IPS-20b (cell line): ENCODE data around the gene DUOX2.
"Not testable (repeated sequence)": the region's sequence is repeated elsewhere in the genome, so short reads cannot be mapped to it uniquely, and the experiment has no call there.

Source experiments
- H3K27ac ChIP-seq: one replicate; pipeline ENCODE4 v1.5.1; 2013; ENCODE audit warnings: low read length
- H3K27me3 ChIP-seq: 2 replicates; pipeline ENCODE4 v1.6.1; 2013; ENCODE audit warnings: mild to moderate bottlenecking, low read length, inconsistent platforms; ENCODE audit not compliant: insufficient read depth
- H3K36me3 ChIP-seq: 2 replicates; pipeline ENCODE4 v1.6.1; 2013; ENCODE audit warnings: low read depth, mild to moderate bottlenecking, inconsistent platforms, low read length, moderate library complexity; ENCODE audit not compliant: insufficient read depth
- H3K4me1 ChIP-seq: 2 replicates; pipeline ENCODE4 v1.6.1; 2013; ENCODE audit warnings: mild to moderate bottlenecking, control low read depth, inconsistent platforms, low read length, moderate library complexity; ENCODE audit not compliant: insufficient read depth
- H3K4me3 ChIP-seq: 2 replicates; pipeline ENCODE4 v1.5.1; 2013; ENCODE audit warnings: mild to moderate bottlenecking, low read length, inconsistent platforms
- H3K9ac ChIP-seq: 2 replicates; pipeline ENCODE4 v1.6.1; 2013; ENCODE audit warnings: low read depth, mild to moderate bottlenecking, inconsistent platforms, low read length, moderate library complexity
- H3K9me3 ChIP-seq: 2 replicates; pipeline ENCODE4 v1.6.1; 2013; ENCODE audit warnings: mild to moderate bottlenecking, low read depth, low read length, inconsistent platforms; ENCODE audit not compliant: insufficient read depth

The DUOX2 gene

GRCh38 chr15:45105586-45105985, 8.4 kb downstream of the DUOX2 start:
- Histone ChIP-seq H3K9ac (no peak overlapping the region), H3K27me3 (peaks cover 48% of the 10 kb centered on the region), H3K36me3 (no peaks in the 10 kb centered on the region), H3K27ac (no peak overlapping the region), H3K9me3 (no peaks in the 10 kb centered on the region), H3K4me3 (no peak overlapping the region), H3K4me1 (peaks cover 8% of the 10 kb centered on the region)

- not testable (repeated sequence) for H3K4me3 ChIP-seq, H3K9me3 ChIP-seq, H3K36me3 ChIP-seq, H3K27ac ChIP-seq, H3K9ac ChIP-seq
- peaks cover 37% of the 10 kb centered on the region for H3K27me3 ChIP-seq
- H3K4me1 ChIP-seq = peaks cover 10% of the 10 kb centered on the region
These were observed 9.8 kb downstream of the DUOX2 start for GRCh38 chr15:45104170-45104569.

- Histone ChIP-seq H3K4me1 (peaks cover 10% of the 10 kb centered on the region), H3K27me3 (peaks cover 28% of the 10 kb centered on the region; the same call in 1 of the 2 replicates), H3K27ac (no peak overlapping the region), H3K9me3 (no peaks in the 10 kb centered on the region), H3K9ac (no peak overlapping the region), H3K4me3 (no peak overlapping the region), H3K36me3 (no peaks in the 10 kb centered on the region)
These were observed 11.7 kb downstream of the DUOX2 start for GRCh38 chr15:45102226-45102625.

- H3K27me3 ChIP-seq = peaks cover 23% of the 10 kb centered on the region; the same call in 1 of the 2 replicates
- H3K27ac ChIP-seq = no peak overlapping the region
- H3K9me3 ChIP-seq = no peaks in the 10 kb centered on the region
- H3K4me1 ChIP-seq = peaks cover 10% of the 10 kb centered on the region
- H3K9ac ChIP-seq = no peak overlapping the region
- no peaks in the 10 kb centered on the region for H3K36me3 ChIP-seq
- H3K4me3 ChIP-seq = no peak overlapping the region
These were observed 12.2 kb downstream of the DUOX2 start for GRCh38 chr15:45101749-45102148.

GRCh38 chr15:45100884-45101625, 12.9 kb downstream of the DUOX2 start:
- Histone ChIP-seq H3K4me3 (no peak overlapping the region; the same call in 1 of the 2 replicates), H3K27ac (no peak overlapping the region), H3K9ac (no peak overlapping the region), H3K27me3 (peaks cover 17% of the 10 kb centered on the region; the same call in 1 of the 2 replicates), H3K4me1 (peaks cover 10% of the 10 kb centered on the region), H3K9me3 (no peaks in the 10 kb centered on the region), H3K36me3 (no peaks in the 10 kb centered on the region)

- H3K9ac ChIP-seq = no peak overlapping the region
- no peaks in the 10 kb centered on the region for H3K9me3 ChIP-seq
- peaks cover 10% of the 10 kb centered on the region for H3K4me1 ChIP-seq
- H3K27me3 ChIP-seq = peaks cover 9% of the 10 kb centered on the region; the same call in 1 of the 2 replicates
- H3K4me3 ChIP-seq = no peak overlapping the region
- H3K36me3 ChIP-seq = no peaks in the 10 kb centered on the region
- no peak overlapping the region for H3K27ac ChIP-seq
These were observed 14.3 kb downstream of the DUOX2 start for GRCh38 chr15:45099549-45100165.

GRCh38 chr15:45097466-45097865, 16.5 kb downstream of the DUOX2 start:
- no peak overlapping the region for H3K9ac ChIP-seq
- H3K36me3 ChIP-seq = no peaks in the 10 kb centered on the region
- no peak overlapping the region for H3K4me3 ChIP-seq
- H3K4me1 ChIP-seq = peaks cover 10% of the 10 kb centered on the region
- H3K27me3 ChIP-seq = peaks cover 13% of the 10 kb centered on the region; the same call in 1 of the 2 replicates
- H3K9me3 ChIP-seq = no peaks in the 10 kb centered on the region
- no peak overlapping the region for H3K27ac ChIP-seq

GRCh38 chr15:45095661-45096060, 18.3 kb downstream of the DUOX2 start:
- Histone ChIP-seq H3K9me3 (no peaks in the 10 kb centered on the region), H3K9ac (no peak overlapping the region), H3K27ac (no peak overlapping the region), H3K4me3 (no peak overlapping the region), H3K27me3 (peaks cover 21% of the 10 kb centered on the region; the same call in 1 of the 2 replicates), H3K36me3 (no peaks in the 10 kb centered on the region), H3K4me1 (peaks cover 3% of the 10 kb centered on the region)

- no peaks in the 10 kb centered on the region for H3K4me1 ChIP-seq
- no peaks in the 10 kb centered on the region for H3K36me3 ChIP-seq
- no peak overlapping the region for H3K27ac ChIP-seq
- no peak overlapping the region for H3K9ac ChIP-seq
- no peak overlapping the region for H3K4me3 ChIP-seq
- H3K9me3 ChIP-seq = no peaks in the 10 kb centered on the region
- peaks cover 17% of the 10 kb centered on the region; the same call in 1 of the 2 replicates for H3K27me3 ChIP-seq
These were observed 19.6 kb downstream of the DUOX2 start for GRCh38 chr15:45094358-45094730.

GRCh38 chr15:45093622-45094357, 20.2 kb downstream of the DUOX2 start:
- no peak overlapping the region for H3K27ac ChIP-seq
- no peak overlapping the region for H3K4me3 ChIP-seq

GRCh38 chr15:45093013-45093412, 21.0 kb downstream of the DUOX2 start:
- no peak overlapping the region for H3K4me3 ChIP-seq
- no peak overlapping the region for H3K9ac ChIP-seq
- H3K4me1 ChIP-seq = no peaks in the 10 kb centered on the region
- no peaks in the 10 kb centered on the region for H3K9me3 ChIP-seq
- peaks cover 14% of the 10 kb centered on the region; the same call in 1 of the 2 replicates for H3K27me3 ChIP-seq
- no peaks in the 10 kb centered on the region for H3K36me3 ChIP-seq
- H3K27ac ChIP-seq = no peak overlapping the region

More at GRCh38 chr15:45093622-45094357, 20.2 kb downstream of the DUOX2 start:
- Histone ChIP-seq H3K36me3 (no peaks in the 10 kb centered on the region), H3K27me3 (peaks cover 17% of the 10 kb centered on the region; the same call in 1 of the 2 replicates), H3K9me3 (no peaks in the 10 kb centered on the region), H3K9ac (no peak overlapping the region), H3K4me1 (no peaks in the 10 kb centered on the region)
